ENCODE results near the gene SNX25.

Gene SNX25

DNA sequence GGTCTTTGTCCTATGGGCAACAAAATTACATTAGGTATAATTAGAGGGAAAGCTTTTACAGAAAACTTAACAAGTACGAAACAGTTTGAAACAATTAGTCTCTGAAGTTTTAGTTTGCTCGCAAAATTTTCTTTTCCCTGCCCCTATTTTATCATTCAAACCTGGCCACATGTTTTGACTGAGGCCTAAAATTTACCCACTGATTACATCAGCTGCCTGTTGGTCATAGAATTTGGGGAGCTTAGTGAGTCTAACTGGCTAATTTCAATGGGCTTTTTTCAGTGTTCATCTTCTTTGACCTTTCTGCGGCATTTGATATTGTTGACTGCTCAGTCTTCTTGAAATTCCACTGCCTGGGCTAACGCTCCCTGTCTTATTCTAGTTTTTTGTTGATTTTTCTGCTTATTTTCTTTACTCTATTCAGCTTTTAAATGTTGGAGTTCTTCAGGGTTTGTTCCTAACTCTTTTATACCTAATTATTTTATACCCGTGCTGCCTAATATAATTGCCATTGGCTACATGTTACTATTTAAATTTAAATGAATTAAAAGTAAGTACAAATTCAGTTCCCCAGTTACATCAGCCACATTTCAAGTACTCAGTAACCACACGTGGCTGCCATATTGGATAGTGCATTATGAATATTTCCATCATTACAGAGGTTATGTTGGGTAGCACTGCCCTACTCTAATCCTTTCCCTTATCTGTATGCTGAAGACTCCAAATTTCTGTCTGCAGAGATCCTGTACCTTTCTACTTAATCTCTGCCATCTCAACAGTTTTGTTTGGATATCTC is 87.5 kb downstream of the SNX25 start:
- no peak for DNase-seq (ENCODE audit: low read depth)
- no peak overlapping the region for H3K4me3 ChIP-seq (ENCODE audit: low read depth, low read length)
- TF ChIP-seq, protein P1, sequence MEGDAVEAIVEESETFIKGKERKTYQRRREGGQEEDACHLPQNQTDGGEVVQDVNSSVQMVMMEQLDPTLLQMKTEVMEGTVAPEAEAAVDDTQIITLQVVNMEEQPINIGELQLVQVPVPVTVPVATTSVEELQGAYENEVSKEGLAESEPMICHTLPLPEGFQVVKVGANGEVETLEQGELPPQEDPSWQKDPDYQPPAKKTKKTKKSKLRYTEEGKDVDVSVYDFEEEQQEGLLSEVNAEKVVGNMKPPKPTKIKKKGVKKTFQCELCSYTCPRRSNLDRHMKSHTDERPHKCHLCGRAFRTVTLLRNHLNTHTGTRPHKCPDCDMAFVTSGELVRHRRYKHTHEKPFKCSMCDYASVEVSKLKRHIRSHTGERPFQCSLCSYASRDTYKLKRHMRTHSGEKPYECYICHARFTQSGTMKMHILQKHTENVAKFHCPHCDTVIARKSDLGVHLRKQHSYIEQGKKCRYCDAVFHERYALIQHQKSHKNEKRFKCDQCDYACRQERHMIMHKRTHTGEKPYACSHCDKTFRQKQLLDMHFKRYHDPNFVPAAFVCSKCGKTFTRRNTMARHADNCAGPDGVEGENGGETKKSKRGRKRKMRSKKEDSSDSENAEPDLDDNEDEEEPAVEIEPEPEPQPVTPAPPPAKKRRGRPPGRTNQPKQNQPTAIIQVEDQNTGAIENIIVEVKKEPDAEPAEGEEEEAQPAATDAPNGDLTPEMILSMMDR (IDR thresholded peaks at IDR 0.05; ENCODE audit: control insufficient read depth, extremely low read depth, insufficient read depth) = no peak

DNA sequence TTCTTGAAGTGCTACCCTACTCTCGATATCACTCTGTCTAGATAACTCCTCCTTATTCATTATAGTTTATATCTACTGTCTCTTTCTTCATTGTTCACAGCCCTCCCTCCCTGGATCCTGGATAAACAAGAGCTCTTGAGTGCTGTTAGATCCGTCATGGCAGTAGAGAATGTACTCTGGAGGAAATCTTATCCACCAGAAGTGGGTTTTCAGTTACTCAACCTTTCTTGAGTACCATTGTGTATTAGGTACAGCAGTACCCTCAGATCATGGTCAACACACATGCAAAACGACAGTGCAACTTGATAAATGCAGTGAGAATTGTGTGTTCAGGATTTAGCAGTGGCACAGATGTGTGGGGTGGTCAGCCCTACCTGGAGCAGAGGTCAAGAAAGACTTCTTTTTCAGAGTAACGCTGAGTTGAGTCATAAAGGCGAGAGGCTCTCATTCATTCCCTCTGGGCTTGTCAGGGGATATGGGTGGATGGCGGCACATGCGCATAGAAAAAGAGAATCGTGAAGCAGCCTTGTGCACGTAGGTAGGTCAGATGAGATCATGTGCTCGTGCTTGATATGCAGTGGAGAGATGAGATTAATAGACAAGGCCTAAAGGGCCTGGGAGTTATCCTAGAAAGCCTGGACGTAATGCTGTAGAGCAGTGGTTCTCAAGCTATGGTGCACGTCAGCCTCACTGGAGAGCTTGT is 89.5 kb downstream of the SNX25 start:
- TF ChIP-seq, protein P1 (IDR thresholded peaks at IDR 0.05; ENCODE audit: control insufficient read depth, extremely low read depth, insufficient read depth) = no peak
- H3K4me3 ChIP-seq (ENCODE audit: low read depth, low read length) = no peak overlapping the region
- no peak for DNase-seq (ENCODE audit: low read depth)

DNA sequence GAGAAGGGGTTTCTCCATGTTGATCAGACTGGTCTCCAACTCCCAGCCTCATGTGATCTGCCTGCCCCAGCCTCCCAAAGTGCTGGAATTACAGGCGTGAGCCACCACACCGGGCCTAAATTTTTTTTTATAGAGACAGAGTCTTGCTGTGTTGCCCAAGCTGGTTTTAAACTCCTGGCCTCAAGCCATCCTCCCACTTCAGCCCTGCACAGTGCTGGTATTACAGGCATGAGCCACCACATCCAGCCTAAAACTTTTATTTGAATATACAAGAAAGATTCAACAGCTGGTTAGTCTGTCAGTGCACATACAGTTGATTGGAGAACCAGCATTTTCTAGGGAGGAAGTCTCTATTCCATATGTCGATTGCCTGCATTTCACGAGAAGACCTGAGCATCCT is 95.1 kb downstream of the SNX25 start:
- H3K4me3 ChIP-seq (ENCODE audit: low read depth, low read length) = no peak overlapping the region
- DNase-seq (ENCODE audit: low read depth) = no peak
- TF ChIP-seq, protein P1 (IDR thresholded peaks at IDR 0.05; ENCODE audit: control insufficient read depth, extremely low read depth, insufficient read depth) = no peak

DNA sequence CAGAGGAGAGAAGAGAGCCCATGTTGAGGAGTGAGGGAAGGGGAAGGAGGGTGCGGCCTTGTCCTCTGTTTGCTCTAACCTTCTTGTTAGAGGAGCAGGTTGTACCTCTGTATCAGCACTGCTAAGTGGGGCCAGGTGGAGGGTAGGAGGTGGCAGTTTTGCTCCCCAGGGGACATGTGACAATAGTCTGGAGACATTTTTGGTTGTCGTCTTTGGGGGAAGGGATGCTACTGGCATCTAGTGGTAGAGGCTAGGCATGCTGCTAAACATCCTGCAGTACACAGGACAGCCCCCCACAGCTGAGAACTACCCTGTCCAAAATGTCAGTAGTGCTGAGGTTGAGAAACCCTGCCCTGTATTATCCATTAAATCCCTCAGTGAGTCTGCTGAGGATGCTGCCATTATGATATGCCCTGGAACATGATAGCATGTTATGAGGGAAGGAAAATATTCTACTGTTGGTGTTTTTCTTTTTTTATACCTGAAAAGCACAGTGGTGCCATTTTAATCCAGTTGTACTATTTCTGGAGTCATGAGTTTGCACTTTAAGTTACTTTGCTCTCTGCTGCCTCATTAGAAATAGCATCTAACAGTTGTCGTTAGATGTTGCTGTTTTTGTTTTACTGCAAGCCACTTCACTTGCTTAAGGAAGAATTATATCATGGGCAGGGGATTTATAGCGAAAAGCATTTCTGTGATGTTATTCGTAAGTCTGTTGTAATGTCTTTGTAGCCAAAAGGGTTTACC is 95.7 kb downstream of the SNX25 start:
- no peak for DNase-seq (ENCODE audit: low read depth)
- H3K4me3 ChIP-seq (ENCODE audit: low read depth, low read length) = no peak overlapping the region
- TF ChIP-seq, protein P1 (IDR thresholded peaks at IDR 0.05; ENCODE audit: control insufficient read depth, extremely low read depth, insufficient read depth) = peak; percentile 46

DNA sequence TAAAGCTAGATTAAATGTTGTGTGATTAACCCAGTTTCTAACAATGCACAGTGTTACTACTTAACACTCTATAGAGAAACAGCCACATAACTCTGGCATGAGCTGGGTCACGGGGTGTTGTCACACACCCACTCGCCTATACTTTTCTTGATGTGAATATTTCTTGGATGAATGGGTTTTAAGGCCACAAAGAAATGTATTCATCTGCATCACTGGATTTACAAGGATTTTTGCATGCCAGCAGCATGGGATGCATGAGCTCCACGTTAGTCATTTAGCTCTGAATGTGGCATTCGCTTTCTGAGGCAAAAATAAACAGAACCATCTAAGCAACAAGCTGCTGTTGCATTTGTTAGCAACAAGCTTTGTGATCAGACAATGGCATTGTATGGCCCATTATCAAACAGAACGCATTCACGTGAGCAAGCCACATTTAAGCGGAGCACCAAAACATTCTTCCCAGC is 96.6 kb downstream of the SNX25 start:
- no peak overlapping the region for H3K4me3 ChIP-seq (ENCODE audit: low read depth, low read length)
- TF ChIP-seq, protein P1 (IDR thresholded peaks at IDR 0.05; ENCODE audit: control insufficient read depth, extremely low read depth, insufficient read depth) = no peak
- DNase-seq (ENCODE audit: low read depth) = no peak

- TF ChIP-seq, protein P1 (IDR thresholded peaks at IDR 0.05; ENCODE audit: control insufficient read depth, extremely low read depth, insufficient read depth) = no peak
- DNase-seq (ENCODE audit: low read depth) = no peak
Measured at GRCh38 chr4:185307136-185307950, 97.9 kb downstream of the SNX25 start.

More at GRCh38 chr4:185307136-185307950, 97.9 kb downstream of the SNX25 start:
- H3K4me3 ChIP-seq (ENCODE audit: low read depth, low read length) = no peak overlapping the region
